Heart left ventricle (tissue), 13 donors: ENCODE data around the gene CYP4F22.

ENCODE experiments used
- POLR2A ChIP-seq, 2 donors: fragments of 450-650 bp; IDR thresholded peaks; one replicate each; pipeline ENCODE4 v1.6.1; 2017; ENCODE audit warnings: antibody characterized with exemption in 2 of 2, mild to moderate bottlenecking in 2 of 2, moderate library complexity in 2 of 2
- TF ChIP-seq, protein P1 (sequence below), 12 donors: fragments of 200-600 bp; sonication (generic) in 4 of 12; IDR thresholded peaks; one replicate each; pipeline versions ENCODE4 v1.5.0 to v1.8.0; 2018 to 2022; ENCODE audit warnings: antibody characterized with exemption in 12 of 12, mild to moderate bottlenecking in 5 of 12
- donor health status: ischemic (EF 13 %, LVEDD 7.1; RV severe dilation, severe dysfunction).
- donor health status: DM: no; HTN: yes; CAD: no.
- donor health status: DM: no; HTN: no; CAD: no.
- donor health status: ischemic (EF 25% LVEDD 6.9; RV normal size, moderate dysfunction).
- donor health status: ischemic (EF 25% LVEDD 5.7; RV mildly dilated, moderate dysfunction).
- donor health status: ischemic (EF 35%, LVEDD 5.7; RV mildly dilated, moderate dysfunction).
- donor health status: nonischemic (EF 11% LVEDD 7.7; RV severe dilation, severe dysfunction).
- donor health status: DM: yes; HTN: yes; CAD: no.
- donor health status: PGD.
- donor health status: ischemic (EF 29% LVEDD 5.4; RV normal size, mild dysfunction).
- donor health status: nonischemic (EF 23%, LVEDD 6.1; RV moderate dilation, normal function).

DNA sequence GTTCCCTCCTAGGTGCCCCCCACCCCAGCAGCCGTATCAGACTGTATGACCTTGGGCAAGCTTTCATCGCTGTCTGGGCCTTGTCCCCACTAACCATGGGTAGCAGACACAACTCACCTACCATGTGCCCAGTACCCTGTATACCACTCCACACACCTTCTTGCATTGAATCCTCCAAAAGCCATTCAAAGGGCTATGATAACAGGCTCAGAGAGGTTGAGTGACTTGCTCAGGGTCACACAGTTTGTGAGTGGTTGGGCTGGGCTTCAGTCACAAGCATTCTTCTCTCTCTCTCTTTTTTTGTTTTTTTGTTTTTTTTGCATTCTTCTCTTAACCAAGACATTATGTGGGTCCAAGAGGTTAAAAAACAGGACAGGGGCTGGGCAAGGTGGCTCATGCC lies 46.6 kb upstream of the CYP4F22 start:
- TF ChIP-seq, protein P1, sequence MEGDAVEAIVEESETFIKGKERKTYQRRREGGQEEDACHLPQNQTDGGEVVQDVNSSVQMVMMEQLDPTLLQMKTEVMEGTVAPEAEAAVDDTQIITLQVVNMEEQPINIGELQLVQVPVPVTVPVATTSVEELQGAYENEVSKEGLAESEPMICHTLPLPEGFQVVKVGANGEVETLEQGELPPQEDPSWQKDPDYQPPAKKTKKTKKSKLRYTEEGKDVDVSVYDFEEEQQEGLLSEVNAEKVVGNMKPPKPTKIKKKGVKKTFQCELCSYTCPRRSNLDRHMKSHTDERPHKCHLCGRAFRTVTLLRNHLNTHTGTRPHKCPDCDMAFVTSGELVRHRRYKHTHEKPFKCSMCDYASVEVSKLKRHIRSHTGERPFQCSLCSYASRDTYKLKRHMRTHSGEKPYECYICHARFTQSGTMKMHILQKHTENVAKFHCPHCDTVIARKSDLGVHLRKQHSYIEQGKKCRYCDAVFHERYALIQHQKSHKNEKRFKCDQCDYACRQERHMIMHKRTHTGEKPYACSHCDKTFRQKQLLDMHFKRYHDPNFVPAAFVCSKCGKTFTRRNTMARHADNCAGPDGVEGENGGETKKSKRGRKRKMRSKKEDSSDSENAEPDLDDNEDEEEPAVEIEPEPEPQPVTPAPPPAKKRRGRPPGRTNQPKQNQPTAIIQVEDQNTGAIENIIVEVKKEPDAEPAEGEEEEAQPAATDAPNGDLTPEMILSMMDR (IDR thresholded peaks at IDR 0.05): no peak
- TF ChIP-seq POLR2A (IDR thresholded peaks at IDR 0.05): no peak
